HL-60/S4 treated with phorbol 12-myristate 13-acetate at 8.2 ng/mL for 4 days and 3 days (cell line): Measurements from ENCODE around the gene TFPI.
"Not testable (repeated sequence)": the region's sequence is repeated elsewhere in the genome, so short reads cannot be mapped to it uniquely, and the experiment has no call there.

Experiments
- in situ Hi-C: fragments of 300-500 bp; cut with MboI; formaldehyde crosslinking; loops from 2 replicates; pipeline ENCODE4 v1.15.0; 2022; ENCODE audit warnings: low sequenced_read_pairs

TFPI gene

DNA sequence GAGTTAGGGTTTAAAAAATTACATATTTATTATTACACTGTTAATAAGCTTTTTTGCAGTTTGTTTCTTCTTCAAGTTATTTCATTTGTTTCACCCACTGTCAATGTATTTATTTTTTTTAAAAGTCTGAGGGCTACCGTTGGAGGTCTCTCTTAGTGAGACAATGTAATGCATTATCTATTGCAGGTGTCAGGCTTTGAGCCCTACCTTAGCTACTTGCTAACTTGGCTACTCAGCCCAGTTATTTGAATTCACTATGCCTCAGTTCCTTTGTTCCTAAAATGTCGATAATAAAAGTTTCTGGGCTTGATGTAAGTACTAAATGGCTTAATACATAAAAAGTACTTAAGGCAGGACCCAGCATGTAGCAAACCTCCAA lies 458 bp upstream of the TFPI start:
- in situ Hi-C loops, result no loop called here

DNA sequence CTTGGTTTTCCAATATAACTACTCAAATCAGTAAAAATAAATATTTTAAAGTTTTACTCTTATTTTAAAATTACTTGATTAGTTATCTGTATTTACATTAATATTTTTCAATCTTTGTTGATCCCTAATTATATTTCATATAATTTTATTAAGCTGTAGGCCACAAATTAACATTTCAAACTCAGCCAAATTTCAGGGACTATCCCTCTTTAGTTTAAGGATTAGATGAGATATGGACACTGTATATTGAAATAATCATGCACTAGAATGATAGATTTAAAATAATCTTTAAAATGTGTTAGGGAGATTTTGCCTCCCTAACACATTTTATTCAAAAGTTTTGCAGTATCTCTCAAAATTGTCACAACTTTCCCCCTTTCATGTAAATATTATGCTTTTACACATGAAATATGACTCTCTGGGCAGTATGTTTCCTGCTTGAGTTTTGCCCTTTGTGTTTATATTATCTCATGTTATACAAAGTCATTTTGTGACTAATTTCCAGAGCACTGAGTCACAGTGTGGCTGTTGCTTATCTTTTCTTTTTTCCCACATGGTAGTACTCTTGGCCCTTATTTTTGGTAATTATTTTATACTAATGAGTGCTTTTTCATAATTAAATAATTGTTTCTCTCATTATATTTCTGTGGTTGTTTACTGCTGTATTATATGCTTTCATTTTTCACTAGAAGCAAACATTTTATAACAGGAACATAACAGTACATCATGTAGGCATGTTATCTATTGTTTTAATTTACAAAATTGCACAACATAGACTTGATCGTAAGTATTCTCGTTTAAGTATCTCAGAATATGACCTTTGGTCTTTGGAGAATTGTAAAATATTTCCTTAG lies 1.2 kb downstream of the TFPI start:
- in situ Hi-C loops, result no loop called here

DNA sequence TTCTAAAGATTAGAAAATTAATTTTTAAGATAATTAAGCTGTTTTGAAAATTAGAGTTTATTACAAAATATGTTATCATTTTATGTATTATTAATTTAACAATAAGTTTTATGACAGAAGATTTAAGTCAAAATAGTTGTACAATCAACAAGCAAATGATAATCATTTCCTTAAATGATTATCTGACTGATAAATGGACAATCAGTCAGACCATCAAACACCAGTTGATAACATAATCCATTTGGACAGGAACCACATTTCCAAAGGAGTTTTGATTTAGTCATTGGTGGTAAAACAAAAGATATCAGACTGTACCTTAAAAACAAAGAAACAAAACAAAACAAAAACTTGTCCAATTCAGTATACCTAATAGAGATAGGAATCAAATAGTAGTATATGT lies 1.9 kb downstream of the TFPI start:
- in situ Hi-C loops, result no loop called here

DNA sequence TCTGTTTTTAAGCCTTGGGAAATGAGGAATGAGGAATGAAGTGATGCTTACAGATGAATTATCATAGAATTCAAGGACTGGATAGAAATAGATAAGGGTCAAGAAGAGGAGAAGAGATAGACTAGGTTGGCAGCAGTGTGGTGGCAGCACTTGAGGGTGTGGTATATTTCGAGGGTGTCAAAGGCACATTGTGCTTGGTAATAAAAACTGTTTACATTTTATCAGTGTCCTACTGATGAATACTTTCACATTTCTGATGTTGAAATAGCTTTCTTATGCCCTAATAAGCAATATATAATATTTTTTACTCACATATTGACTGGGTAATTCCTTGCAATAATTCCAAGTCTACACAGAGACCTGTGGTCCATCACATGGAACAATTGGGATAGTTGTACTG lies 3.4 kb downstream of the TFPI start:
- in situ Hi-C loops, result no loop called here

GRCh38 chr2:187549951-187550555 lies 4.2 kb downstream of the TFPI start:
- in situ Hi-C loops, result no loop called here

DNA sequence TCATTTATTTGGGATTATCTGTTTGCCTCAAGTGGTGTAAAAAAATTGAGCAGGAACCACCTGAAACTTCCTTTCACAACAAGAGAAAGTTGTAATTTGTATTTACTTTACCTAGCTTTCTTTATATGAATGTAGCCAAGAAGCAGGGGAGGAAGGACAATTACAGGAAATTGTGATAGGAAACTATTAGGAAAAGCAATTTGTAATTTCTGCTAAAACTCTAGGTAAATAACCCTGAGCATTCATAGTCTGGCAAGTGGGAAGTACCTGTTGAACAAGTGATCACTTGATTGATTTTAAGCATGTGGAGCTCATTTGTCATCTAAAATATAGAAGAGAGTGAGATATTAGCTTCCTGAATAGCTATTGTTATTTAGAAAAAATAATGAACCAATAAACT lies 5.0 kb downstream of the TFPI start:
- in situ Hi-C loops, result no loop called here

DNA sequence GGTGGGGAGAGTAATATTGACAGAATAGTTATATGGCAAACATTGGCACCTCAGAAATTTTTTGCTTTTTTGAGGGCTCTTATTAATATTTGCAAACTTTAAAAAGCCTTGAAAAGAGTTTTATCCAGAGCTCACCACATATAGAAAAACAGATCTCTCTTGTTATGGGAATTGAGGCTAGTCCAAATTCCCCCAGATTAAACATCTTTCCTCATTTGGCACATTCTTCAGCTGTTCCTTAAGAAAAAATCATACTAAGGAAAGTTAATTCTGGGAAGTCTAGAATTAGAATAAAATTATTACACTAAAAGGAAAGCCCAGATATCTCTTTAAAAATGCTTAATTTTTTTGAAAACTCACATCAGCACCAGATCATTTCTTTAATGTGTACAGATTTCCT lies 5.6 kb downstream of the TFPI start:
- in situ Hi-C loops, result no loop called here

GRCh38 chr2:187547353-187547979 lies 6.8 kb downstream of the TFPI start:
- in situ Hi-C loops, result no loop called here

DNA sequence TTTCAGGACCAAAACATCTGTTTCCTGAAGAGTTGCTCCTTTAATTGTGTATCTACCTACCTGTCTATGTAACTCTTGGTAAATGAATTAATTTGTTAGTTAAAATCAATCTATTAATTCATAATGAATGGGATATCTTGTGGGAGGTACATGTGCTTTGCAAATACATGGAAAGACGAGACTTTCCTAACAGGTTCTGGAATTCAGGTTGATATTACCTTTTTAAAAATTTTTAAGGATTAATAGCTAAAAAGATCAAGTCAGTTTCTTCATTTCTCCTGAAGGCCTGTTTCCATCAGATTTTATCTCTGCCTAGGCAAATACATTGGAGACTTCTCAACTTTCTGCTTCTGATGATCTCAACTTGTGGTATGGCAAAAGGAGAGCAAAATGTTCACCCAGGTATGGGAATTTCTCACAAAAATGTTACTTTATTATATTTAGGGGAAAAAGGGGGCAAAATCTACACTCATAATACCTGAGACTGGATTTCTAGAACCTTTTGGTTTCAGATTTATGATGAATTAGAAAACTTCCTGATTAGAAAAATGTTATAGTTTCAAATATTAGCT lies 7.4 kb downstream of the TFPI start:
- in situ Hi-C loops, result no loop called here

- in situ Hi-C loops, result no loop called here
Observed at GRCh38 chr2:187545238-187545751, 8.9 kb downstream of the TFPI start.

DNA sequence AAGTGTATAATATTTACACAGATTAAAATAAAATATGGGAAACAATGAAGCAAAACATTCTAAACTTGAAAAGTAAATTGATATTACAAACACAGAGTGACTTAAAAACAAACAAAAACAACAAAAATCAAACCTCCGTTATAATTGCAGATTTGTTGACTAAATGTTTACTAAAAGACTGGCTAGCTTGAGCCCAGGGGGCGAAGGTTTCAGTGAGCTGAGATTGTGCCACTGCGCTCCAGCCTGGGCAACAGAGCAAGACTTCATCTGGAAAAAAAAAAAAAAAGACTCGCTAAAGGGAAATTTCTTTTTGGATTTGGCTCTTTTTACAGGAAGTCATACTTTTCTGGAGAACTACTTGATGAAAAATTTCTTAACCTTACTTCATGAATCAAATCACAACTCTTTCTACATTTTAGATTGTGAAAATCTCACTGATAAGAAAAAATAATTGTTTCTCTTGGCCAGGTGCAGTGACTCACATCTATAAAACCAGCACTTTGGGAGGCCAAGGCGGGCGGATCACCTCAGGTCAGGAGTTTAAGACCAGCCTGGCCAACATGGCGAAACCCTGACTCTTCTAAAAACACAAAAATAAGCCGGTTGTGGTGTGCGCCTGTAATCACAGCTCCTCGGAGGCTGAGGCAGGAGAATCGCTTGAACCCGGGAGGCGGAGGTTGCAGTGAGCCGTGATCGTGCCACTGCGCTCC lies 9.7 kb downstream of the TFPI start:
- in situ Hi-C loops, result no loop called here

GRCh38 chr2:187543488-187543887 lies 10.7 kb downstream of the TFPI start:
- in situ Hi-C loops, result no loop called here

DNA sequence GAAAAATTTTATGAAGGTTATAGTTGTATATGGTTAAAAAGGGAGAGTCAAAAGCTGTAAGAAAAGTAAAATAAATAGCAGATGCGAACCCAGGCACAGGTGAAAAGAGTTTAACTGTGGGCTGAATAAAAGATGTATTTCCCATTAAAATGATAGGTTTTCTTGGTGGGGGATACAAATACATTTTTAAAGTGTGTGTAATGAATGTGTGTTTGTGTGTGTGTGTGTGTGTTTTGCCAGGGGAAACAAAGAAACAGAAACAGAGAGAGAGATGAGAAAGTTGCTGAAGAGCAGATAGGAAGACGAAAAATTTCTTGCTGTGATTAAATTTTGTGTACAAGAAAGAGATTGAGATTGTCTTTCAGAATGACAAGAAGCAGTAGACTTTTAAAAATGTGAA lies 12.1 kb downstream of the TFPI start:
- in situ Hi-C loops, result no loop called here

DNA sequence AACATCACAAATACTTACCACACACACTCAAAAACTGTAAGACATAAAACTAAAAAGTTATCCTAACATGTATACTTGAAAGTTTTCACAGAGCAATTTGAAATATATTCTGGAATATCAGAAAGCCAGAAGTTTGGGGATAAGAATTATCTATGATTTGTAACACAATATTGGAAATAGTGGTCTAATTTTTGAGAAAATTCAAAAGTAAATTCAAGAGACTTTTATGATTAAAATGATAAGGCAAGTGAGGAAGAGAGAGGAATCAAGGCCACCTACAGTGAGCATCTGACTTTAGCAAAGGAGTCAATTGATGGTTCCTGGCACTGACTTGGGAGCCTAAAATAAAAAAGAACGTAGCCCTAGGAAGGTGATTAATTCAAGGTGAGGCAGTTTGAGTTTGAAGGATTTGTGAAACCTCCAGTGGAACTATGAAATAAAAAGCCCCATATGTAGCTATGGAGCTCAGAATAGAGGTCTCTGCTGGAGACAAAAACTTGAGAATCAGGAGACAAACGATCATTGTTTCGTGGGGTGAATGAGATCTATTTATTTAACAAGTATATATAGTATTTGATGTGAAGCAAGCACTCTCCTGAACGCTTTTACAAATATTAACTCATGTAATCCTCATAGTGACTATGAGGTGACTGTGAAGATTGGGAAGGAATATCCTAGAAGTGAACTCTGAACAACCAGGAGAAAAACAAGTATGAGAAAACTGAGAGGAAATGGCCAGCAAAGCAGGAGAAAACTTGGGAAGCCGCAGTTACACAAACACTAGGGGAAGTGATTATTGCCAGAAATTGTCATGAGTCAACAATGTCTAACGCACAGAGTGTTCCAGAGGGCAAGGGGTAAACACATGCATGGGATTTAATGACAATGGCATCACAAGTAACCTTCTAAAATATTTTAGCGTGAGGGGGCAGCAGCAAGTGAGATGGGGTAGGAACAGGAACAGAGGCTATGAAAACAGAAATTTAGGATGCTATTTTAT lies 12.8 kb downstream of the TFPI start:
- in situ Hi-C loops, result no loop called here

GRCh38 chr2:187538222-187538621 lies 16.0 kb downstream of the TFPI start:
- in situ Hi-C loops, result not testable (repeated sequence)

GRCh38 chr2:187535381-187535780 lies 18.9 kb downstream of the TFPI start:
- in situ Hi-C loops, result not testable (repeated sequence)

- in situ Hi-C loops, result no loop called here
Observed at GRCh38 chr2:187532333-187533120, 21.7 kb downstream of the TFPI start.

- in situ Hi-C loops, result no loop called here
Observed at GRCh38 chr2:187529977-187530721, 24.1 kb downstream of the TFPI start.
